IMR-90 (cell line): ENCODE data around the gene SLIT1. TPM values are rescaled to one million over a fixed set of nuclear protein-coding genes. Genes with fewer than 3 reads are reported as not detected.

ENCODE experiments used
- ATAC-seq: fragments of 200-7000 bp; cut with Tn5 transposase; 2 replicates; pipeline ENCODE4 v1.9.1; 2020; ENCODE audit warnings: low read depth, mild to moderate bottlenecking, moderate library complexity
- BruUV-seq: library from RNA; stranded (reverse); fragments of 400-500 nt; replicated peaks from 2 replicates; lab custom pipeline; 2021; lab: Mats Ljungman, UMichigan
- CTCF ChIA-PET: fragments of 300-600 bp; formaldehyde crosslinking; extraction: SDS; loops from one replicate; lab custom pipeline; 2021; ENCODE audit warnings: antibody characterized with exemption; lab: Yijun Ruan, JAX
- POLR2A ChIA-PET: fragments of 300-600 bp; sonication (Branson Sonifier 250); formaldehyde crosslinking; loops from one replicate; lab custom pipeline; 2022; ENCODE audit warnings: antibody characterized with exemption; ENCODE audit not compliant: unreplicated experiment; lab: Charles Lee
- DNase-seq: peaks from one replicate; pipeline ENCODE4 v3.0.0; 2013
- H2AFZ ChIP-seq: replicated peaks from 2 replicates; pipeline ENCODE3; 2013; ENCODE audit warnings: low read length, mild to moderate bottlenecking; ENCODE audit not compliant: poor library complexity
- H2AK5ac ChIP-seq: 2 replicates; pipeline ENCODE4 v1.6.1; 2013; ENCODE audit warnings: low read depth, low read length, inconsistent platforms
- H2AK9ac ChIP-seq: replicated peaks from 2 replicates; pipeline ENCODE3; 2013; ENCODE audit warnings: mild to moderate bottlenecking, low read depth, low read length, moderate library complexity; ENCODE audit not compliant: poor library complexity
- H2BK120ac ChIP-seq: 2 replicates; pipeline ENCODE4 v1.6.1; 2013; ENCODE audit warnings: low read depth, low read length, inconsistent platforms
- H2BK15ac ChIP-seq: 3 replicates; pipeline ENCODE4 v1.6.1; 2013; ENCODE audit warnings: low read depth, low read length, inconsistent platforms
- H2BK20ac ChIP-seq: 2 replicates; pipeline ENCODE4 v1.6.1; 2013; ENCODE audit warnings: low read depth, mild to moderate bottlenecking, inconsistent platforms, low read length, moderate library complexity
- H2BK5ac ChIP-seq: 2 replicates; pipeline ENCODE4 v1.6.1; 2013; ENCODE audit warnings: mild to moderate bottlenecking, low read depth, low read length, inconsistent platforms; ENCODE audit not compliant: poor library complexity, severe bottlenecking
- H3K14ac ChIP-seq: replicated peaks from 2 replicates; pipeline ENCODE4 v1.6.1; 2013; ENCODE audit warnings: low read depth, low read length, inconsistent platforms
- H3K18ac ChIP-seq: 2 replicates; pipeline ENCODE4 v1.6.1; 2013; ENCODE audit warnings: low read depth, low read length, control low read depth
- H3K23ac ChIP-seq: 2 replicates; pipeline ENCODE4 v1.6.1; 2013; ENCODE audit warnings: low read depth, low read length, inconsistent platforms
- H3K27ac ChIP-seq: 2 replicates; pipeline ENCODE4 v1.5.1; 2013; ENCODE audit warnings: mild to moderate bottlenecking, control low read depth, low read length; ENCODE audit not compliant: insufficient read depth
- H3K27me3 ChIP-seq: 2 replicates; pipeline ENCODE4 v1.6.1; 2013; ENCODE audit warnings: low read length; ENCODE audit not compliant: control insufficient read depth, insufficient read depth
- H3K36me3 ChIP-seq: 2 replicates; pipeline ENCODE4 v1.6.1; 2013; ENCODE audit warnings: low read length, mixed read lengths; ENCODE audit not compliant: control insufficient read depth, insufficient read depth
- H3K4ac ChIP-seq: 2 replicates; pipeline ENCODE4 v1.6.1; 2013; ENCODE audit warnings: low read depth, low read length, inconsistent platforms
- H3K4me1 ChIP-seq: 2 replicates; pipeline ENCODE4 v1.6.1; 2013; ENCODE audit warnings: low read length, mixed read lengths; ENCODE audit not compliant: control insufficient read depth, insufficient read depth
- H3K4me2 ChIP-seq: 2 replicates; pipeline ENCODE4 v1.6.1; 2013; ENCODE audit warnings: low read depth, mild to moderate bottlenecking, control low read depth, low read length, moderate library complexity
- H3K4me3 ChIP-seq: 2 replicates; pipeline ENCODE4 v1.5.1; 2013; ENCODE audit warnings: low read depth, mild to moderate bottlenecking, control low read depth, low read length, moderate library complexity; ENCODE audit not compliant: insufficient read depth
- H3K56ac ChIP-seq: 2 replicates; pipeline ENCODE4 v1.6.1; 2013; ENCODE audit warnings: low read length, inconsistent platforms; ENCODE audit not compliant: insufficient read depth; ENCODE audit errors: extremely low read depth
- H3K79me1 ChIP-seq, 2 experiments: 2 replicates each; pipeline ENCODE4 v1.6.1; 2013; ENCODE audit warnings: low read length in 2 of 2, inconsistent platforms in 1 of 2, low read depth in 1 of 2
- H3K9ac ChIP-seq: 2 replicates; pipeline ENCODE4 v1.6.1; 2013; ENCODE audit warnings: low read depth, low read length, control low read depth
- H3K9me1 ChIP-seq: 2 replicates; pipeline ENCODE4 v1.6.1; 2013; ENCODE audit warnings: low read length, inconsistent platforms; ENCODE audit not compliant: insufficient read depth
- H3K9me3 ChIP-seq: 2 replicates; pipeline ENCODE4 v1.6.1; 2013; ENCODE audit warnings: low read length; ENCODE audit not compliant: control insufficient read depth, insufficient read depth
- H4K20me1 ChIP-seq: 2 replicates; pipeline ENCODE4 v1.6.1; 2013; ENCODE audit warnings: low read length, inconsistent platforms; ENCODE audit not compliant: insufficient read depth
- H4K5ac ChIP-seq: 2 replicates; pipeline ENCODE4 v1.6.1; 2013; ENCODE audit warnings: mild to moderate bottlenecking, low read depth, low read length, control low read depth
- H4K8ac ChIP-seq, 2 experiments: 2 replicates each; pipeline ENCODE4 v1.6.1; 2013; ENCODE audit warnings: low read depth in 2 of 2, low read length in 2 of 2, control low read depth in 1 of 2, inconsistent platforms in 1 of 2
- H4K91ac ChIP-seq: 2 replicates; pipeline ENCODE4 v1.6.1; 2013; ENCODE audit warnings: low read depth, low read length, inconsistent platforms; ENCODE audit not compliant: insufficient read depth
- BHLHE40 ChIP-seq: fragments of 150-350 bp; IDR thresholded peaks from 2 replicates; pipeline ENCODE4 v1.6.1; 2016; ENCODE audit warnings: mild to moderate bottlenecking, low read depth, low read length
- CEBPB ChIP-seq: IDR thresholded peaks from 2 replicates; pipeline ENCODE4 v1.6.1; 2012; ENCODE audit warnings: low read depth, low read length, improper control_type of control experiment
- CHD1 ChIP-seq: IDR thresholded peaks from 2 replicates; pipeline ENCODE4 v1.6.1; 2012; ENCODE audit warnings: low read depth, low read length, improper control_type of control experiment
- FOS ChIP-seq: fragments of 150-350 bp; IDR thresholded peaks from 2 replicates; pipeline ENCODE4 v1.6.1; 2016; ENCODE audit warnings: low read depth, low read length
- MAFK ChIP-seq: IDR thresholded peaks from 2 replicates; pipeline ENCODE4 v1.6.1; 2012; ENCODE audit warnings: low read depth, low read length, improper control_type of control experiment
- MAZ ChIP-seq: IDR thresholded peaks from 2 replicates; pipeline ENCODE4 v1.6.1; 2012; ENCODE audit warnings: low read depth, mild to moderate bottlenecking, low read length, improper control_type of control experiment, moderate library complexity, borderline replicate concordance
- MXI1 ChIP-seq: IDR thresholded peaks from 2 replicates; pipeline ENCODE4 v1.6.1; 2012; ENCODE audit warnings: low read depth, mild to moderate bottlenecking, low read length, moderate library complexity, borderline replicate concordance
- NFE2L2 ChIP-seq: fragments of 150-350 bp; IDR thresholded peaks from 2 replicates; pipeline ENCODE4 v1.6.1; 2016; ENCODE audit warnings: low read depth, mild to moderate bottlenecking, low read length
- POLR2A ChIP-seq: IDR thresholded peaks from 2 replicates; pipeline ENCODE4 v1.6.1; 2012; ENCODE audit warnings: mild to moderate bottlenecking, low read depth, low read length
- RAD21 ChIP-seq: IDR thresholded peaks from 2 replicates; pipeline ENCODE4 v1.6.1; 2012; ENCODE audit warnings: low read length, improper control_type of control experiment
- RCOR1 ChIP-seq: IDR thresholded peaks from 2 replicates; pipeline ENCODE4 v1.6.1; 2012; ENCODE audit warnings: mild to moderate bottlenecking, low read length, improper control_type of control experiment; ENCODE audit not compliant: insufficient replicate concordance
- RFX5 ChIP-seq: IDR thresholded peaks from 2 replicates; pipeline ENCODE4 v1.8.0; 2012; ENCODE audit warnings: low read depth, mild to moderate bottlenecking, low read length, moderate library complexity
- SMC3 ChIP-seq: fragments of 150-350 bp; IDR thresholded peaks from 2 replicates; pipeline ENCODE4 v1.6.1; 2016; ENCODE audit warnings: low read depth, mild to moderate bottlenecking, antibody characterized with exemption, low read length, moderate library complexity
- WGBS, 2 experiments: methylation state at CpG; one replicate each; pipeline versions ENCODE4 v1.1.5 to v1.1.7; 2013; ENCODE audit warnings: missing lambda C conversion rate in 2 of 2; ENCODE audit not compliant: insufficient read length in 1 of 2; ENCODE audit errors: extremely low coverage in 2 of 2; 5-methylcytosine and 5-hydroxymethylcytosine counted together
- dilution Hi-C: fragments of 300-500 bp; cut with HindIII; formaldehyde crosslinking; loops from one replicate; pipeline ENCODE4 v1.14.3; 2018; ENCODE audit warnings: low sequenced_read_pairs; ENCODE audit not compliant: unreplicated experiment
- in situ Hi-C: fragments of 300-500 bp; cut with MboI; formaldehyde crosslinking; loops from 3 replicates; pipeline ENCODE4 v1.14.3; 2019; ENCODE audit warnings: low sequenced_read_pairs, inconsistent platforms, mixed read lengths
- intact Hi-C: fragments of 100-400 bp; cut with micrococcal nuclease; formaldehyde crosslinking; loops from 2 replicates; pipeline ENCODE4 v1.10.0; 2022
- polyA plus RNA-seq, 3 experiments: library from polyadenylated mRNA; depleted of rRNA; stranded (reverse); fragments of >200 nt; gene quantifications; 2 replicates each; pipeline ENCODE4 v1.2.3, GENCODE V29; 2012; ENCODE audit warnings: low replicate concordance in 1 of 3
- total RNA-seq: library from RNA; depleted of rRNA; stranded (reverse); fragments of >200 nt; gene quantifications from 2 replicates; pipeline ENCODE4 v1.2.3, GENCODE V29; 2012
- TF ChIP-seq, protein P1 (sequence below): fragments of 150-350 bp; IDR thresholded peaks from 2 replicates; pipeline ENCODE4 v1.6.1; 2016; ENCODE audit warnings: low read depth, mild to moderate bottlenecking, low read length, moderate library complexity, borderline replicate concordance
- TF ChIP-seq, protein P2 (sequence below): conservative IDR thresholded peaks from 2 replicates; pipeline ENCODE4 v1.5.1; 2012; ENCODE audit warnings: mild to moderate bottlenecking, low read depth, low read length, improper control_type of control experiment
- TF ChIP-seq, protein P3 (sequence below): fragments of 150-350 bp; IDR thresholded peaks from 2 replicates; pipeline ENCODE4 v1.6.1; 2017; ENCODE audit warnings: mild to moderate bottlenecking, antibody characterized with exemption, low read length, low read depth

SLIT1 gene
- total and polyA plus RNA-seq, 2 of the 4 experiments (the other 2 are of a cell fraction): under 0.01 TPM

DNA sequence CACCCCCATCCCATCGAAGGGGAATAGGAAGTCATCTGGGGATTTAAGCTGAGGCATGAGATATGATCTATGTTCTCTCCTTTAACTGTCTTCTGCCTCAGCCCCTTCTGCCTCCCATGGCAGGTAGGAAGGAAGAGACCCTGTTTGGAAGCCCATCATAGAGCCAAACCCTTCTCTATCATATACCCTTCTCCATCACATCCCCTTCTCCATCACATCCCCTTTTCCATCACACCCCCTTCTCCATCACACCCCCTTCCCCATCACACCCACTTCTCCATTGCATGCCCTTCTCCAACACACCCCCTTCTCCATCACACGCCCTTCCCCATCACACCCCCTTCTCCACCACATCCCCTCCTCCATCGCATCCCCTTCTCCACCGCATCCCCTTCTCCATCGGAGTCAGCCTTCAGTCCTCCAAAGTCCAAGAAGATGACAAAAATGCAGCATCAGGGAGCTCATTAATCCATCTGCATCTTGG is 7.2 kb upstream of the SLIT1 start:
- CTCF ChIA-PET: interaction anchor here (0.6 kb wide), 2 partner anchors 112 to 802 kb away, joined by 3 to 5 read pairs; no protein-coding TSS in a partner anchor
- H4K5ac ChIP-seq: no peak overlapping the region
- POLR2A ChIA-PET: no interaction called here
- in situ Hi-C loops: no loop called here
- no peak overlapping the region for H3K4ac ChIP-seq
- H3K36me3 ChIP-seq: no peaks in the 10 kb centered on the region
- no peak overlapping the region for H3K23ac ChIP-seq
- BruUV-seq: no TSS peak
- H3K4me2 ChIP-seq: no peak overlapping the region
- peaks cover 58% of the 10 kb centered on the region for H3K27me3 ChIP-seq
- dilution Hi-C loops: no loop called here
- no peak overlapping the region for H2AK9ac ChIP-seq
- H2AK5ac ChIP-seq: no peak overlapping the region
- H3K14ac ChIP-seq: no peak overlapping the region
- no peaks in the 10 kb centered on the region for H3K79me1 ChIP-seq
- no peak overlapping the region for H3K18ac ChIP-seq
- 100% methylated on average over 2 of the region's 5 CpGs; no CpG with 5 or more reads in 1 of the 2 experiments for WGBS, 2 experiments
- H2BK5ac ChIP-seq: no peak overlapping the region
- no peaks in the 10 kb centered on the region for H3K9me3 ChIP-seq
- no peak overlapping the region for H2BK20ac ChIP-seq
- no peak overlapping the region for H3K56ac ChIP-seq
- no peak overlapping the region for H2BK15ac ChIP-seq
- H3K4me1 ChIP-seq: no peaks in the 10 kb centered on the region
- H4K20me1 ChIP-seq: no peaks in the 10 kb centered on the region
- H3K9me1 ChIP-seq: no peaks in the 10 kb centered on the region
- no peak overlapping the region for H2BK120ac ChIP-seq
- intact Hi-C loops: no loop called here
- no peak overlapping the region for H3K9ac ChIP-seq
- H3K27ac ChIP-seq: no peak overlapping the region
- H4K91ac ChIP-seq: no peak overlapping the region
- ATAC-seq (no peak), DNase-seq (no peak)
- no peak for TF ChIP-seq FOS
- no peak for TF ChIP-seq RCOR1
- TF ChIP-seq, protein P1, sequence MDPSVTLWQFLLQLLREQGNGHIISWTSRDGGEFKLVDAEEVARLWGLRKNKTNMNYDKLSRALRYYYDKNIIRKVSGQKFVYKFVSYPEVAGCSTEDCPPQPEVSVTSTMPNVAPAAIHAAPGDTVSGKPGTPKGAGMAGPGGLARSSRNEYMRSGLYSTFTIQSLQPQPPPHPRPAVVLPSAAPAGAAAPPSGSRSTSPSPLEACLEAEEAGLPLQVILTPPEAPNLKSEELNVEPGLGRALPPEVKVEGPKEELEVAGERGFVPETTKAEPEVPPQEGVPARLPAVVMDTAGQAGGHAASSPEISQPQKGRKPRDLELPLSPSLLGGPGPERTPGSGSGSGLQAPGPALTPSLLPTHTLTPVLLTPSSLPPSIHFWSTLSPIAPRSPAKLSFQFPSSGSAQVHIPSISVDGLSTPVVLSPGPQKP: no peak
- no peak for TF ChIP-seq BHLHE40
- no peak for TF ChIP-seq SMC3
- TF ChIP-seq, protein P2, sequence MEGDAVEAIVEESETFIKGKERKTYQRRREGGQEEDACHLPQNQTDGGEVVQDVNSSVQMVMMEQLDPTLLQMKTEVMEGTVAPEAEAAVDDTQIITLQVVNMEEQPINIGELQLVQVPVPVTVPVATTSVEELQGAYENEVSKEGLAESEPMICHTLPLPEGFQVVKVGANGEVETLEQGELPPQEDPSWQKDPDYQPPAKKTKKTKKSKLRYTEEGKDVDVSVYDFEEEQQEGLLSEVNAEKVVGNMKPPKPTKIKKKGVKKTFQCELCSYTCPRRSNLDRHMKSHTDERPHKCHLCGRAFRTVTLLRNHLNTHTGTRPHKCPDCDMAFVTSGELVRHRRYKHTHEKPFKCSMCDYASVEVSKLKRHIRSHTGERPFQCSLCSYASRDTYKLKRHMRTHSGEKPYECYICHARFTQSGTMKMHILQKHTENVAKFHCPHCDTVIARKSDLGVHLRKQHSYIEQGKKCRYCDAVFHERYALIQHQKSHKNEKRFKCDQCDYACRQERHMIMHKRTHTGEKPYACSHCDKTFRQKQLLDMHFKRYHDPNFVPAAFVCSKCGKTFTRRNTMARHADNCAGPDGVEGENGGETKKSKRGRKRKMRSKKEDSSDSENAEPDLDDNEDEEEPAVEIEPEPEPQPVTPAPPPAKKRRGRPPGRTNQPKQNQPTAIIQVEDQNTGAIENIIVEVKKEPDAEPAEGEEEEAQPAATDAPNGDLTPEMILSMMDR: no peak
- TF ChIP-seq POLR2A: no peak
- TF ChIP-seq MAZ: no peak
- no peak for TF ChIP-seq MXI1
- no peak for TF ChIP-seq RFX5
- no peak for TF ChIP-seq RAD21
- TF ChIP-seq, protein P3, sequence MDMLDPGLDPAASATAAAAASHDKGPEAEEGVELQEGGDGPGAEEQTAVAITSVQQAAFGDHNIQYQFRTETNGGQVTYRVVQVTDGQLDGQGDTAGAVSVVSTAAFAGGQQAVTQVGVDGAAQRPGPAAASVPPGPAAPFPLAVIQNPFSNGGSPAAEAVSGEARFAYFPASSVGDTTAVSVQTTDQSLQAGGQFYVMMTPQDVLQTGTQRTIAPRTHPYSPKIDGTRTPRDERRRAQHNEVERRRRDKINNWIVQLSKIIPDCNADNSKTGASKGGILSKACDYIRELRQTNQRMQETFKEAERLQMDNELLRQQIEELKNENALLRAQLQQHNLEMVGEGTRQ: no peak
- TF ChIP-seq NFE2L2: no peak
- no peak for TF ChIP-seq MAFK
- no peak for TF ChIP-seq CHD1
- no peak for TF ChIP-seq CEBPB
- H2AFZ ChIP-seq: no peak overlapping the region
- no peak overlapping the region for H3K4me3 ChIP-seq
- no peak overlapping the region for H4K8ac ChIP-seq
